ENCODE results near the gene SARDH.

- TF ChIP-seq CTCF (IDR thresholded peaks at IDR 0.05 in 2 of 3, conservative IDR thresholded peaks at IDR 0.05 in 1 of 3; ENCODE audit: borderline replicate concordance in 1 of 3, insufficient read depth in 1 of 3, low read depth in 2 of 3, low read length in 2 of 3) (no peak), EZH2phosphoT487 (IDR thresholded peaks at IDR 0.05; ENCODE audit: borderline replicate concordance) (no peak), POLR2A (IDR thresholded peaks at IDR 0.05; ENCODE audit: borderline replicate concordance, extremely low read depth, insufficient read depth, insufficient read length) (no peak), ATF3 (IDR thresholded peaks at IDR 0.05) (no peak), SIN3A (IDR thresholded peaks at IDR 0.05; ENCODE audit: low read depth) (no peak), ZNF274 (IDR thresholded peaks at IDR 0.05; ENCODE audit: low read depth, low read length) (no peak), EZH2 (IDR thresholded peaks at IDR 0.05) (no peak), POLR2AphosphoS5 (IDR thresholded peaks at IDR 0.05; ENCODE audit: low read depth, low read length) (no peak), TCF7L2 (IDR thresholded peaks at IDR 0.05; ENCODE audit: borderline replicate concordance, extremely low read depth, insufficient read depth, insufficient read length) (no peak), MAX (IDR thresholded peaks at IDR 0.05) (no peak), RAD21 (IDR thresholded peaks at IDR 0.05; ENCODE audit: low read depth) (no peak), REST (IDR thresholded peaks at IDR 0.05; ENCODE audit: low read depth) (no peak)
Measured at GRCh38 chr9:133739408-133740280, 1.5 kb upstream of the SARDH start.

Measured in HCT116 (cell line).